ENCODE results near the gene DNAJB8.

Gene DNAJB8

GRCh38 chr3:128494367-128494650 lies 27.6 kb upstream of the DNAJB8 start:
- DNase-seq = no peak

GRCh38 chr3:128493570-128494366 lies 27.1 kb upstream of the DNAJB8 start:
- no peak for DNase-seq

GRCh38 chr3:128492671-128493569 lies 26.2 kb upstream of the DNAJB8 start, which contains the start of gene GATA2:
Gene GATA2, minus strand, starts transcription at chr3:128493201. Its CDS starts 6,170 bp downstream, at chr3:128487031.
- DNase-seq = no peak

DNA sequence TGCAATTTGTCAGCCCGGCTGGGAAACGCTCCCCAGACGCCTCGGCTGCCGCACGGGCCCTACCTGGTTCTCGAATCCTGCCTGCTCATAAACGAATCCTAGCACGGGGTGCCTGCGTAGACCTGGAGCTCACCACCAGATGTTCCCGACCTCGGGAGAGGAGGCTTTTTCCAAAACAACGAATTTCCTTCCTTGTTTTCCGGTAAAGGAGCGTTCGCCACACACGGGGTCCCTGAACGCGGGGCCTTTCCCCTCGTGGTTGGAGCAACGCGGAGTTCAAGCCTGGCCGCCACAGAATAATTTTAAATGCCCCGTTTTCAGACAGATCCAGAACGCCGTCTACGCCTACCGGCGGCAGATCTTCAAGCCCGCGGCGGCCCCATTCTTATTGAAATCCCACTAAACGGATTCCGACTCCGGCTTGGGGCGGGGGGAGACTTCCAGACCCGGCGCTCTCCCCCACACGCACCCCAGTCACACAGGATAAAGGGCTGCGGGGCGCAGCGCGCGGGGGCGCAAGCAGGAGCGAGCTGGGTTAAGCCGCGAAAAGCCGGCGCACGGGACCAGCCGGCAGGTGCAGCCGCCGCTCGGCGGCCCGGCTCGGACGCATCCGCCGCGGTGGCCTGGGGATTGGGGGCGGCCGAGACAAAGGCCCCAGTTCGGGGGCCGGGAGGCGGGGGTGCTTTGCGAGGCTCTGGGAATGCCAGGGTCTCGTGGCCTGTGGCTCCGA lies 25.4 kb upstream of the DNAJB8 start:
- DNase-seq = no peak

DNA sequence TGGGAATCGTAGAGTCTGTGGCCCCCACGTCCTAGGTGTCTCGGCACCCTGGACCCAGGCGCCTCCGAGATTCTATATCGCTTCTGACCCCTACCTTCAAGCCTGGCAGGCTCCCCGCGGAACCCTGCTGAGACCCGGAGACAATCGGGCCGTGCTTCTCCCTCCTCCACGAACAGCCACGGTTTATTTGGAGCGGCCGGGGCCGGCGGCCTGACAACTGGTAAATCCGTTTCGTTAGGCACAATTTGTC lies 24.9 kb upstream of the DNAJB8 start:
- DNase-seq = no peak

- no peak for DNase-seq
Observed at GRCh38 chr3:128490915-128491690, 24.4 kb upstream of the DNAJB8 start.

DNA sequence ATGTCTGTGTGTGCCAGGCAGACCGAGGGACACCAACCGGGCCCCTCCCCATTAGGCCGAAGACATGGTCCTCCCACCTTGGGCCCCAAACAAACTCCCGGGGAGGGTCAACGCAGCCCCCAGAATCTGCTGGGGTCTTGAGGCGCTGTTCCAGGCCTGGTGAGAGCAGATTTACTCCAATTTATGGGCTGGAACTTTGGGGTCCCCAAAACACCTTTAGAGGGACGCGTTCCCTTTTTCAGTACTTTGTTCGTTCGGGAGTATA lies 23.9 kb upstream of the DNAJB8 start:
- no peak for DNase-seq

- peak in 1 of 51 donors; percentile 5 for DNase-seq
Observed at GRCh38 chr3:128489927-128490649, 23.4 kb upstream of the DNAJB8 start.

GRCh38 chr3:128489674-128489926 lies 22.9 kb upstream of the DNAJB8 start:
- no peak for DNase-seq

GRCh38 chr3:128488991-128489673 lies 22.4 kb upstream of the DNAJB8 start:
- DNase-seq = no peak

DNA sequence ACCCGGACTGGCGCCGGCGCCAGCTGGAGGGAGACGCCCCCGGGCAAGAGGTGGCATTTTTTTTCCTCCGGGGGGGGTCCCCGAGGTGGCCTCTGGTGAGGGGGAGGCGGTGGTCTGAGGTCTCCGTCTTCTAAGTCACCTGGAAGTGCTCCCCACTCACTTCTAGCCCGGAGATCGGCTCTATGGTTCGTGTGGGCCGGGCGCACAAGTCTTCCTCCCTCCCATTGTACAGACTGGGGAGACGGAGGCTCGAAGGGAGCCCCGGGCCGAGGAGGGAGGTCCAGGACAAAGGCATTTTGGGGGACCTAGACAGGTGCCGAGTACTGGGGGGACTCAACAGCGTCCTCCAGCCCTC lies 21.9 kb upstream of the DNAJB8 start:
- no peak for DNase-seq

GRCh38 chr3:128487813-128488635 lies 21.3 kb upstream of the DNAJB8 start:
- DNase-seq = peak in 33 of 51 donors; percentile 4 to 65 (median 22)

- no peak for DNase-seq
Observed at GRCh38 chr3:128487538-128487812, 20.8 kb upstream of the DNAJB8 start.

GRCh38 chr3:128486681-128487537 lies 20.2 kb upstream of the DNAJB8 start:
- DNase-seq = no peak

GRCh38 chr3:128486205-128486628 lies 19.5 kb upstream of the DNAJB8 start:
- DNase-seq = no peak

DNA sequence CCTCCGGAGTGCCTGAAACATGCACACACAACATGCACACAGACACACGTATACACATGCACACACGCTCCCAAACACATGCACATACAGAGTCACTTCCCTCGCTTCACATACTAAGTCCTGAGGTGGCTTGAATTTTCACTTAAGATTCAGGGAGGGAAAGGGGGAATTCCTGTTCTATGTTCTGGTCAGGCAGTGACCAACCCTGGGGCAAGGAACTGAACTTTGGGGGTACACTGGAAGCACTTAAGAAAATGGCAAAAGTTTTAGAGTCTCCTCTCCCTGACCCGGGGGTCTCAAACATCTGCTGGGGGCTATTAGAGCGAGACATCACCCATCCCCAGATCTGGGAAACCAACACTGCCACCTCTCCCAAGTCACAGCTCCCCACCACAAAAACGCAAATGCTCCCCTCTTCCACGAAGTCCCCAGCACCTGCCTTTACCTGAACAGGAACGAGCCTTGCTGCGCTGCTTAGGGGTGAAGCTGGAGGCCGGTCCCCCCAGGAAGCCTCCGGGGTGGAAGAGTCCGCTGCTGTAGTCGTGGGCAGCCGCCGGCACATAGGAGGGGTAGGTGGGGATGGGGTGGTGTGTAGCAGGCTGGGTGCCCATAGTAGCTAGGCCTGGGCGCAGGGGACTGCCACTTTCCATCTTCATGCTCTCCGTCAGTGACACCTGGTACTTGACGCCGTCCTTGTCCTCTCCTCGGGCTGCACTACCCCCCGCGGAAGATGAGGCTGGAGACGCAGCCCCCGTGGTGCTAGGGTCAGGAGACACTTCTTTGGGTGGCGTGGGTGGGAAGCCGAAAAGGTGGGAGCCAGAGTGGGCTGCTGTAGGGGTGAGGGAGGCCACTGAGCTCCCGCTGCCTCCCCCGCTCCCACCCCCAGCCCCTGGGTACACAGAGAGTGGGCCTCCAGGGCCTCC lies 18.9 kb upstream of the DNAJB8 start:
- no peak for DNase-seq

GRCh38 chr3:128484404-128485281 lies 18.0 kb upstream of the DNAJB8 start:
- no peak for DNase-seq
